HCT116 (cell line): ENCODE results near the gene SPACA5B. TPM values are rescaled to one million over a fixed set of nuclear protein-coding genes. Genes with fewer than 3 reads are reported as not detected.
"Not testable (repeated sequence)": the region's sequence is repeated elsewhere in the genome, so short reads cannot be mapped to it uniquely, and the experiment has no call there.

Source experiments
- ATAC-seq: fragments of 200-7000 bp; cut with Tn5 transposase; 2 replicates; pipeline ENCODE4 v1.9.1; 2020; ENCODE audit warnings: mild to moderate bottlenecking, moderate library complexity
- BruUV-seq: library from RNA; stranded (reverse); fragments of 400-500 nt; replicated peaks from 2 replicates; lab custom pipeline; 2021; lab: Mats Ljungman, UMichigan
- CTCF ChIA-PET: fragments of 300-600 bp; sonication (Branson Sonifier 250); formaldehyde crosslinking; loops from one replicate; lab custom pipeline; 2021; ENCODE audit warnings: antibody characterized with exemption; lab: Charles Lee
- POLR2A ChIA-PET: fragments of 300-600, 350-600 bp; sonication (Branson Sonifier 250); formaldehyde crosslinking; loops from one replicate; lab custom pipeline; 2021; ENCODE audit warnings: antibody characterized with exemption; lab: Charles Lee
- RAD21 ChIA-PET, 2 experiments: fragments of 300-600 bp; sonication (Branson Sonifier 250); formaldehyde crosslinking; loops; one replicate each; lab custom pipeline; 2023; ENCODE audit warnings: low total read pairs in 2 of 2; ENCODE audit not compliant: uncharacterized antibody in 2 of 2, unreplicated experiment in 2 of 2, low non-redundant PET in 1 of 2; lab: Charles Lee
- DNase-seq: peaks from one replicate; pipeline ENCODE4 v3.0.0-alpha.2; 2010; ENCODE audit warnings: low read depth, low spot score
- H2AFZ ChIP-seq: fragments of 200-600 bp; shearing (Covaris generic), sonication (generic); 2 replicates; pipeline ENCODE4 v1.6.1; 2017; ENCODE audit warnings: low read depth, mixed run types, mixed read lengths, antibody characterized with exemption, low read length; ENCODE audit not compliant: poor library complexity, severe bottlenecking
- H3K27ac ChIP-seq: 2 replicates; pipeline ENCODE4 v1.5.1; 2012; ENCODE audit warnings: low read depth, low read length
- H3K27me3 ChIP-seq: fragments of 200-600 bp; sonication (generic); 2 replicates; pipeline ENCODE4 v1.6.1; 2016; ENCODE audit warnings: mixed run types, low read length, mixed read lengths; ENCODE audit not compliant: insufficient read depth
- H3K36me3 ChIP-seq, 2 experiments: fragments of 200-500 bp in 1 of 2; fragments of 200-600 bp in 1 of 2; sonication (Bioruptor generic) in 1 of 2; sonication (generic) in 1 of 2; 2 replicates each; pipeline versions ENCODE4 v1.5.1 to v1.6.1; 2014 to 2016; ENCODE audit warnings: low read length in 2 of 2, inconsistent platforms in 1 of 2, mixed read lengths in 1 of 2, mixed run types in 1 of 2; ENCODE audit not compliant: insufficient read depth in 2 of 2, control insufficient read depth in 1 of 2
- H3K4me1 ChIP-seq, 2 experiments: fragments of 200-600 bp in 1 of 2; sonication (generic) in 1 of 2; 2 replicates each; pipeline versions ENCODE4 v1.5.1 to v1.6.1; 2012 to 2017; ENCODE audit warnings: low read length in 2 of 2, inconsistent platforms in 1 of 2, mild to moderate bottlenecking in 1 of 2, mixed read lengths in 1 of 2, mixed run types in 1 of 2, moderate library complexity in 1 of 2; ENCODE audit not compliant: insufficient read depth in 2 of 2, control insufficient read depth in 1 of 2
- H3K4me2 ChIP-seq: fragments of 200-600 bp; sonication (generic); 2 replicates; pipeline ENCODE4 v1.6.1; 2017; ENCODE audit warnings: mixed run types, low read length, mixed read lengths
- H3K4me3 ChIP-seq, 2 experiments: fragments of 200-600 bp in 1 of 2; sonication (generic) in 1 of 2; replicated peaks in 1 of 2; 2 replicates each; pipeline ENCODE4 v1.5.1; 2011 to 2016; ENCODE audit warnings: low read length in 2 of 2, control low read depth in 1 of 2, low read depth in 1 of 2, mild to moderate bottlenecking in 1 of 2, mixed read lengths in 1 of 2, mixed run types in 1 of 2
- H3K79me2 ChIP-seq: fragments of 200-600 bp; sonication (generic); 2 replicates; pipeline ENCODE4 v1.6.1; 2017; ENCODE audit warnings: mild to moderate bottlenecking, mixed run types, low read length, moderate library complexity, mixed read lengths; ENCODE audit not compliant: insufficient read depth
- H3K9ac ChIP-seq: fragments of 200-600 bp; sonication (generic); 2 replicates; pipeline ENCODE4 v1.6.1; 2016; ENCODE audit warnings: low read length, mixed read lengths
- H3K9me2 ChIP-seq: fragments of 200-600 bp; sonication (generic), shearing (Covaris generic); 2 replicates; pipeline ENCODE4 v1.6.1; 2017; ENCODE audit warnings: mixed run types, mild to moderate bottlenecking, moderate library complexity; ENCODE audit not compliant: insufficient read depth
- H3K9me3 ChIP-seq, 2 experiments: fragments of 200-500 bp in 1 of 2; fragments of 200-600 bp in 1 of 2; sonication (Bioruptor generic) in 1 of 2; sonication (generic) in 1 of 2; 2 replicates each; pipeline ENCODE4 v1.6.1; 2014 to 2017; ENCODE audit warnings: low read length in 2 of 2, mixed read lengths in 2 of 2, inconsistent platforms in 1 of 2, low read depth in 1 of 2, mild to moderate bottlenecking in 1 of 2, mixed run types in 1 of 2, moderate library complexity in 1 of 2; ENCODE audit not compliant: control insufficient read depth in 1 of 2, insufficient read depth in 1 of 2
- H4K20me1 ChIP-seq: fragments of 200-600 bp; sonication (generic), shearing (Covaris generic); 2 replicates; pipeline ENCODE4 v1.6.1; 2017; ENCODE audit warnings: mixed run types, mild to moderate bottlenecking, moderate library complexity; ENCODE audit not compliant: insufficient read depth
- intact Hi-C: fragments of 100-400 bp; cut with micrococcal nuclease; formaldehyde crosslinking; loops from 2 replicates; pipeline ENCODE4 v1.10.0; 2022
- total RNA-seq: library from RNA; stranded (reverse); gene quantifications from one replicate; pipeline ENCODE4 v1.2.1, GENCODE V29; 2021; ENCODE audit not compliant: unreplicated experiment

Gene SPACA5B
- total RNA-seq, 1 experiment from 2014 or later: not detected

- CTCF ChIA-PET, H3K9ac ChIP-seq, H3K9me2 ChIP-seq, H3K27ac ChIP-seq, H3K79me2 ChIP-seq, intact Hi-C loops, H3K27me3 ChIP-seq, H3K4me2 ChIP-seq, DNase-seq, H4K20me1 ChIP-seq, H3K4me3 ChIP-seq, H3K9me3 ChIP-seq, H2AFZ ChIP-seq, RAD21 ChIA-PET, H3K36me3 ChIP-seq, POLR2A ChIA-PET, ATAC-seq, BruUV-seq, H3K4me1 ChIP-seq: not testable (repeated sequence)
Measured at GRCh38 chrX:48132308-48132844, 1.9 kb downstream of the SPACA5B start.

GRCh38 chrX:48139076-48139475 lies 8.7 kb downstream of the SPACA5B start:
- H3K27ac ChIP-seq, H3K4me3 ChIP-seq, H3K27me3 ChIP-seq, H3K79me2 ChIP-seq, H4K20me1 ChIP-seq, H3K4me2 ChIP-seq, H3K4me1 ChIP-seq, intact Hi-C loops, H3K9ac ChIP-seq, H2AFZ ChIP-seq, BruUV-seq, DNase-seq, H3K36me3 ChIP-seq, ATAC-seq, H3K9me3 ChIP-seq, RAD21 ChIA-PET, H3K9me2 ChIP-seq, POLR2A ChIA-PET, CTCF ChIA-PET: not testable (repeated sequence)

GRCh38 chrX:48141810-48142508 lies 11.5 kb downstream of the SPACA5B start:
- H3K4me2 ChIP-seq, H2AFZ ChIP-seq, H3K27me3 ChIP-seq, H3K36me3 ChIP-seq, ATAC-seq, H4K20me1 ChIP-seq, RAD21 ChIA-PET, H3K9ac ChIP-seq, POLR2A ChIA-PET, H3K27ac ChIP-seq, H3K4me1 ChIP-seq, BruUV-seq, intact Hi-C loops, H3K9me2 ChIP-seq, DNase-seq, H3K4me3 ChIP-seq, H3K79me2 ChIP-seq, H3K9me3 ChIP-seq, CTCF ChIA-PET: not testable (repeated sequence)

GRCh38 chrX:48142697-48143096 lies 12.3 kb downstream of the SPACA5B start:
- intact Hi-C loops, DNase-seq, H3K9me2 ChIP-seq: not testable (repeated sequence)

More at GRCh38 chrX:48142697-48143096, 12.3 kb downstream of the SPACA5B start:
- ATAC-seq, H3K9me3 ChIP-seq, H3K27ac ChIP-seq, H3K36me3 ChIP-seq, H2AFZ ChIP-seq, H3K9ac ChIP-seq, RAD21 ChIA-PET, H3K27me3 ChIP-seq, H3K79me2 ChIP-seq, CTCF ChIA-PET, H3K4me1 ChIP-seq, H4K20me1 ChIP-seq, POLR2A ChIA-PET, H3K4me3 ChIP-seq, H3K4me2 ChIP-seq, BruUV-seq: not testable (repeated sequence)
